ENCODE measurements around the gene IFIH1. TPM values are rescaled to one million over a fixed set of nuclear protein-coding genes. Genes with fewer than 3 reads are reported as not detected.

The IFIH1 gene
- total RNA-seq, 4 donors from 2014 or later: 17.2 to 23.7 (median 20.8) TPM

DNA sequence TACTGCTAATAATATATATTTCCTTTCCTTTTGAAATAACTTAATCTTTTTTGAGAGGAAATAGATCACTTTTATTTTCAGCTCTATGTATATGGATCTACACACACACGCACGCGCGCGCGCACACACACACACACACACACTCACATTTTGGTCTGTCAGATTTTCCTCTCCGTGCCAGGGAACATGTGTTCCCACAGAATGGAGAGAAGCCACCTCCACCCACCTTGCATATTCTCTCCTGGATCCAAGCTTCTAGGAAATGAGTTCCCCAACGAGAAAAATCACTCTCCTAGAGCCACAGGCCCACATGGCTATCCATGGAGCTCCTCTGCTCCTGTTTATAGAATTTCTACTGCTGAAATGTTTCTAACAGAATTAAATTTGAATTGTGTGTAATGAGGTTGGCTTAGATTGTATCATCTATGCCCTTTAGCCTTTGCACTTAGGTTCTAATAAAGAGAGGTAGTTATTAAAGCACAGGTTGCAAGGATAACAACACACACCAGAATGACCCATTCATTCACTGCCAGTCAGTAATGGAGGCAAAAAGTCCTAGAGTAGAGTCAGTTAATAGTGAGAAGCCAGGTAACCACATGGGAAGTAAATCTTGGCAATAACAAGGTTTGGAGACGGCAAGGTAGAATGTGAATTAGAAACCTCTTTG is 19.7 kb downstream of the IFIH1 start:
- Histone ChIP-seq H3K4me3 (replicated peaks in 1 of 3) (no peak overlapping the region), H3K27ac (no peak overlapping the region), H3K27me3 (no peaks in the 10 kb centered on the region), H3K36me3 (peaks cover 0 to 3% of the 10 kb centered on the region in 2 donors), H3K4me1 (no peaks in the 10 kb centered on the region), H3K9me3 (no peaks in the 10 kb centered on the region)
- 89 to 94% methylated on average over 9 of the region's 9 CpGs for WGBS, 2 donors
- no peak for DNase-seq
- intact Hi-C loops (cut with DNase I): loop anchor here (5.0 kb wide), 1 partner anchor 77 kb away; no protein-coding TSS in a partner anchor
- TF ChIP-seq, protein P1, sequence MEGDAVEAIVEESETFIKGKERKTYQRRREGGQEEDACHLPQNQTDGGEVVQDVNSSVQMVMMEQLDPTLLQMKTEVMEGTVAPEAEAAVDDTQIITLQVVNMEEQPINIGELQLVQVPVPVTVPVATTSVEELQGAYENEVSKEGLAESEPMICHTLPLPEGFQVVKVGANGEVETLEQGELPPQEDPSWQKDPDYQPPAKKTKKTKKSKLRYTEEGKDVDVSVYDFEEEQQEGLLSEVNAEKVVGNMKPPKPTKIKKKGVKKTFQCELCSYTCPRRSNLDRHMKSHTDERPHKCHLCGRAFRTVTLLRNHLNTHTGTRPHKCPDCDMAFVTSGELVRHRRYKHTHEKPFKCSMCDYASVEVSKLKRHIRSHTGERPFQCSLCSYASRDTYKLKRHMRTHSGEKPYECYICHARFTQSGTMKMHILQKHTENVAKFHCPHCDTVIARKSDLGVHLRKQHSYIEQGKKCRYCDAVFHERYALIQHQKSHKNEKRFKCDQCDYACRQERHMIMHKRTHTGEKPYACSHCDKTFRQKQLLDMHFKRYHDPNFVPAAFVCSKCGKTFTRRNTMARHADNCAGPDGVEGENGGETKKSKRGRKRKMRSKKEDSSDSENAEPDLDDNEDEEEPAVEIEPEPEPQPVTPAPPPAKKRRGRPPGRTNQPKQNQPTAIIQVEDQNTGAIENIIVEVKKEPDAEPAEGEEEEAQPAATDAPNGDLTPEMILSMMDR (IDR thresholded peaks at IDR 0.05): no peak
- TF ChIP-seq POLR2A (IDR thresholded peaks at IDR 0.05): no peak

GRCh38 chr2:162297925-162298552 is 20.4 kb downstream of the IFIH1 start:
- peak; percentile 53 to 58 for DNase-seq
- 62 to 64% methylated on average over 5 of the region's 5 CpGs for WGBS, 2 donors

GRCh38 chr2:162295009-162295408 is 23.5 kb downstream of the IFIH1 start:
- 89 to 94% methylated on average over 2 of the region's 2 CpGs for WGBS, 2 donors
- H3K36me3 ChIP-seq: peaks cover 0 to 3% of the 10 kb centered on the region in 2 donors
- no peaks in the 10 kb centered on the region for H3K9me3 ChIP-seq
- H3K27me3 ChIP-seq: no peaks in the 10 kb centered on the region
- TF ChIP-seq, protein P1 (IDR thresholded peaks at IDR 0.05): no peak
- TF ChIP-seq POLR2A (IDR thresholded peaks at IDR 0.05): no peak
- H3K4me3 ChIP-seq (replicated peaks in 1 of 3): no peak overlapping the region
- intact Hi-C loops (cut with DNase I): loop anchor here (5.0 kb wide), 1 partner anchor 73 kb away; no protein-coding TSS in a partner anchor
- no peaks in the 10 kb centered on the region for H3K4me1 ChIP-seq
- no peak for DNase-seq
- H3K27ac ChIP-seq: no peak overlapping the region

More at GRCh38 chr2:162297925-162298552, 20.4 kb downstream of the IFIH1 start:
- Histone ChIP-seq H3K4me1 (no peaks in the 10 kb centered on the region), H3K9me3 (no peaks in the 10 kb centered on the region), H3K27ac (no peak overlapping the region), H3K27me3 (no peaks in the 10 kb centered on the region), H3K36me3 (peaks cover 0 to 3% of the 10 kb centered on the region in 2 donors), H3K4me3 (replicated peaks in 1 of 3) (no peak overlapping the region)
- TF ChIP-seq, protein P1 (IDR thresholded peaks at IDR 0.05): peak; percentile 52 to 87 (median 75)
- TF ChIP-seq POLR2A (IDR thresholded peaks at IDR 0.05): no peak
- intact Hi-C loops (cut with DNase I): loop anchor here (5.0 kb wide), 1 partner anchor 76 kb away; no protein-coding TSS in a partner anchor

- intact Hi-C loops (cut with DNase I): no loop called here
- Histone ChIP-seq H3K27me3 (no peaks in the 10 kb centered on the region), H3K27ac (no peak overlapping the region), H3K4me1 (no peaks in the 10 kb centered on the region), H3K9me3 (no peaks in the 10 kb centered on the region), H3K36me3 (no peaks in the 10 kb centered on the region), H3K4me3 (replicated peaks in 1 of 3) (no peak overlapping the region)
- TF ChIP-seq, protein P1 (IDR thresholded peaks at IDR 0.05): no peak
- TF ChIP-seq POLR2A (IDR thresholded peaks at IDR 0.05): no peak
- no peak for DNase-seq
- 73 to 83% methylated on average over 2 of the region's 2 CpGs for WGBS, 2 donors
Measured at GRCh38 chr2:162293122-162293786, 25.2 kb downstream of the IFIH1 start.

All from thyroid gland (tissue), 4 donors.